ENCODE measurements around the gene DNAJC22.
A peak's percentile ranks its signal among the peaks of the same experiment; 100 is the strongest.
"Not testable (repeated sequence)": the region's sequence is repeated elsewhere in the genome, so short reads cannot be mapped to it uniquely, and the experiment has no call there.

DNAJC22 gene

GRCh38 chr12:49346659-49347310 lies at the start of gene DNAJC22:
Gene DNAJC22 (plus strand): TSS chr12:49346888. CDS start chr12:49348873, 1,985 bp downstream.
- peak; percentile 67 to 85 for DNase-seq

GRCh38 chr12:49297695-49298060 lies 49.0 kb upstream of the DNAJC22 start:
- no peak for DNase-seq

GRCh38 chr12:49298160-49298559 lies 48.5 kb upstream of the DNAJC22 start:
- DNase-seq = peak in 1 of 2 experiments; percentile 36

GRCh38 chr12:49301760-49302159 lies 44.9 kb upstream of the DNAJC22 start:
- DNase-seq = no peak

- no peak for DNase-seq
These were observed 42.5 kb upstream of the DNAJC22 start for GRCh38 chr12:49304161-49304560.

- DNase-seq = no peak
These were observed 40.8 kb upstream of the DNAJC22 start for GRCh38 chr12:49305762-49306510.

GRCh38 chr12:49309386-49309785 lies 37.3 kb upstream of the DNAJC22 start:
- no peak for DNase-seq

GRCh38 chr12:49310451-49311000 lies 36.2 kb upstream of the DNAJC22 start:
- DNase-seq = not testable (repeated sequence)

GRCh38 chr12:49314811-49315210 lies 31.9 kb upstream of the DNAJC22 start:
- no peak for DNase-seq

- not testable (repeated sequence) for DNase-seq
These were observed 29.6 kb upstream of the DNAJC22 start for GRCh38 chr12:49317118-49317517.

GRCh38 chr12:49320411-49321103 lies 26.1 kb upstream of the DNAJC22 start:
- DNase-seq = not testable (repeated sequence)

- no peak for DNase-seq
These were observed 24.4 kb upstream of the DNAJC22 start for GRCh38 chr12:49322367-49322707.

GRCh38 chr12:49322708-49323523 lies 23.8 kb upstream of the DNAJC22 start, which contains the start of gene TROAP:
Gene TROAP (plus strand): TSS chr12:49323255. CDS start chr12:49323609, 354 bp downstream.
- DNase-seq = peak; percentile 97 to 99

- no peak for DNase-seq
These were observed 23.1 kb upstream of the DNAJC22 start for GRCh38 chr12:49323524-49324097.

GRCh38 chr12:49325606-49326005 lies 21.1 kb upstream of the DNAJC22 start:
- no peak for DNase-seq

GRCh38 chr12:49327368-49327767 lies 19.3 kb upstream of the DNAJC22 start:
- DNase-seq = no peak

GRCh38 chr12:49327887-49328286 lies 18.8 kb upstream of the DNAJC22 start:
- DNase-seq = no peak

GRCh38 chr12:49328816-49329215 lies 17.9 kb upstream of the DNAJC22 start:
- DNase-seq = no peak

GRCh38 chr12:49330032-49330619 lies 16.6 kb upstream of the DNAJC22 start:
- no peak for DNase-seq

GRCh38 chr12:49330631-49331379 lies 15.9 kb upstream of the DNAJC22 start:
- no peak for DNase-seq

All from NCI-H526 (cell line).